ENCODE results near the gene DNAJB1.

The DNAJB1 gene

DNA sequence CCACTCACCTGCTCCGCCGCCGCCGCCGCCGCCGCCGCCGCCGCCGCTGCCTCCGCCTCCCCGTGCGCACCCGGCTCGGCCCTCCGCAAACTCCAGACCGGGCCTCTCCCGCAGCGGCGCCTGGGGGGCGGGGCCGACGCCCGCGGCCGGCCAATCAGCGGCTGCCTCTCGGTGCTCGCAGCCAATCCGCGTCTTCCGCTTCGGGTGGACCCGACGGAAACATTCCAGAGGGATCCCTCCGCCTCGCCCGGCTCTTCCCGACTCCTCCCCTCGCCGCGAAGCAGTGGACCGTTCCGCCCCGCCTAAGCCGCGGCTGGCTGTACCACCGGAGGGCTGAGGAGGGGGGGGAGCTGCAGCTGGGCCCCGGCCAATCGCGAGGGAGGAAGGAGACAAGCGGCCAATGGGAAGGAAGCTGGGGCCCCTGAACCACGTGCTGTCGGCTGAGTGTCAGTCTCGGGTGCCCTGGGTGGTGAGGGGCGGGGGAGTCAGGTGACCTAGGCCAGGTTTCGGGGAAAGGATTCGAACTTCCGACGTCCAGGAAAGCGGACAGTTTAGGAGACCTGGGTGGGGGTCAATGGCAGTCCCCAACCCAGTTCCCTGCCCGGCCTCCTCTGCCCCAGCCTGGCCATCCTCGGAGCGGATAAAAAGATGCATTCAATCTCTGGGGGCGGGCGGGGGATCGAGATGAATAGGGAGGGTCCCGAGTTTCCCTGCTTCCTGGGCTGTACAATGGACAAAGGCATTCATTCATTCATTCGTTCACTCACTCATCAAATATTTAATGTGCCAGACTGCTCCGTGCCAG, 22.0 kb downstream of the DNAJB1 start, which contains the start of gene GIPC1:
Gene GIPC1 (minus strand): TSS at position 99 of the 805 bp plus-strand sequence. CDS start 13,151 bp downstream, outside the sequence.
- DNase-seq (ENCODE audit: low spot score): peak; percentile 83

DNA sequence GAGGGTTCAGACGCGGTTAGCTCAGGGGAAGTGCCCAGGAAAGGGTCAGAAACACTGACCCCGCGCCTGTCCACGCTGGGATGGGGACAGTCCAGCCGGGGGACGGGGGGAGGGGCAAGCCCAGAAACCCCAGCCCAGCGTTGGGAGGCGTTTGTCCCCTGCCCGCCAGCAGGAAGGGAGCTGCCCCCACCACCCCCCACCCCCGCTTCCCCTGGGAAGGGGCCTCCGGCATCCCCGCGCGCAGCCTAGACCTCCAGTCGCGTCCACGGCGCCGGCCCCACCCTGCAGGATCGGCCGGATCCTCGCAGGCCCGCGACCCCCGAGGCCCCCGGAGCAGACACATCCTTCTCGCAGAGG, 22.5 kb downstream of the DNAJB1 start:
- DNase-seq (ENCODE audit: low spot score): no peak

DNA sequence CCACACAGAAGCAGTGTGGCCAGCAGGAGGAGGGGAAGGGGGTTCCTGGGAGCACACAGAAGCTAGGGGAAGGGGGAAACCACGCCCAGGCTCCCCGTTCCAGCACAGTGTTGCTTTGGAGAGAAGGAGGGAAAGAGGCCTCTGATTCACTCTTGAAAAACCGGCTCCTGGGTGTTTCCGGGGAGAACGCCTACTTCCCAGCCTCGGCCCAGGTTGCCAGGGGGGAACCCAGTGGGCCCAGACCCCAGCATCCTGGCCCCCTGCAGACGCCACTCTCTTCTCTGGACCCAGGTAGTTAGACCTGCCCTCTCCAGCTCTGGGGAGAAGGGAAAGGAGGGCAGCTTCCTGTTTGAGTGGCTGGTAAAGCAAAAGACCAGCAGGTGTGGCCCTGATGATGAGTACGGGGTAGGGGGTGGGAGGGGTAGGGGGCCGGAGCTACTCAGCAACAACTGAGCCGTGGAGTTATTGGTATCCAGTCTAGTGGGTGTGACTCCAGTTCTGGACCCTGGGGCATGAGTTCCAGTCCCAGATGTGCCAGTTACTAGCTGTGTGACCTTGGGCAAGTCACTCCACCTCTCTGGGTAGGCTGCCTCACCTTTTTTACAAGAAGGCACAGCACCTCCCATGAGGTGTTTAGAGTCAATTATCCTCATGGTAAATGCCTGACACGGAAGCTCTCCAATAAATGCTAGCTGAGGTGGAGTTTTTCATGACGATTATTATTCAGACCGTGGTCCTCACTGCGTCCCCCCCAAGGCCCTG, 23.1 kb downstream of the DNAJB1 start:
- no peak for DNase-seq (ENCODE audit: low spot score)

DNA sequence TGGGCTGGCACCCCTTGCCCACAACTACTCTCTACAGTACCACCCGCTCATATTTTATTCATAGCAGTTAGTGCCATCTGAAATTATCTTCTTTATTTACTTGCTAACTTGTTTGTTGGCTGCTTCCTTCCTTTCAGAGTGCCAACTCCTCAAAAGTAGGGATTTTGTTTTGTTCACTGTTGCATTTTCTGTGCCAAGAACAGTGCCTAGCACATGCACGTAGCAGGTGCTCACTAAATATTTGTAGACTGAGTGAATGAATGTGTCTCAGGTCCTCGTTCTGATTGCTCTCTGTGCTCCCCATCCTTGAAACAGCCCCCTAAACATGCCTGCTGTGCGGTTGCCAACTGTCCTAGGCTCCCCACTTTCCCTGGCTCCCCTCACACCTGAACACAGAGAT, 23.8 kb downstream of the DNAJB1 start:
- DNase-seq (ENCODE audit: low spot score): no peak

DNA sequence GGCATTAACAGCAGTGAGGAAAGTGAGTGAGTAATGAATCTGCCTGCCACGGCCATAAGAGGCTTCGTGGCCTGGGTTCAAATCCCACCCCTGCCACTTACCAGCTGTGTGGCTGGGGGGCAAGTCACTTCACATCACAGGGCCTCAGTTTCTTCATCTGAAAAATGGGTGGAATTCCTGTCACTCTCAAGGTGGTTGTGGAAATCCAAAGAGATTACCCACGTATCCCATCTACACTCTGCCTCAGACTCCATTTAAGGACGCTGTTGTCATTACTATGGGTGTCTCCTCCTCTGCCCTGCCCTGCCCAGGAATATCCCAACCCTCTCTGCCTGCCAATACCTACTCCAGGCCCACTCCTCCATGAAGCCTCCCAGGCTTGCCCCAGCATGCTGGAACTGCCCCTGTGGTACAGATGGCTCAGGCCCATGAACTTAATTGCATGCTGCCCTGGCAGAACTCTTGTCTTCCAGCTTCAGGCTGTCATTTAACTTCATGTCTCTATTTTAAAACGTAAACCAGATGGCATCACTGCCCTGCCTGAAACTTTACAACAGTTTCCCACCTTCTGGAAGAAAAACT, 25.4 kb downstream of the DNAJB1 start:
- DNase-seq (ENCODE audit: low spot score): no peak

DNA sequence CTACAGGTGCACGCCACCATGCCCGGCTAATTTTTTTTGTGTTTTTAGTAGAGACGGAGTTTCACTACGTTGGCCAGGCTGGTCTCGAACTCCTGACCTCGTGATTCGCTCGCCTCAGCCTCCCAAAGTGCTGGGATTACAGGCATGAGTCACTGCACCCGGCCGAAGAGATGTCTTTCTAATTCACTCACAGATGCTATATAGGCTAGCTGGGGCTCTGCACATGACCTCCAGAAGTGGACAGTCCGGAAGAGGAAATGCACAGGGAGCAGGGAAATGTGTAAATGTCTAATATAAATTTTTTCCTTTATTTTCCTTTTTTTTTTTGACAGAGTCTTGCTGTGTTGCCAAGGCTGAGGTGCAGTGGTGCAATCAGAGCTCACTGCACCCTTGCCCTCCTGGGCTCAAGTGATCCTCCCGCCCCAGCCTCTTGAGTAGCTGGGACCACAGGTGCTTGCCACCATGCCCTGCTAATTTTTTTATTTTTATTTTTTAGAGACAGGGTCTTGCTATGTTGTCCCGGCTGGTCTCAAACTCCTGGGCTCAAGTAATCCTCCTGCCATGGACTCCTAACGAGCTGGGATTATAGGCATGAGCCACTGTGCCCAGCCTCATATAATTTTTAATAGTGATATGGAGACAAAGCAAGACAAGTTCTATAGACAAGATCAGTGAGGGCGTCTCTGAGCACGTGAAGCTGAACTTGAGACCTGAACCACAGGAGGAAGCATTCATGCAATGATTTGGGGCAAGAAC, 30.6 kb downstream of the DNAJB1 start:
- DNase-seq (ENCODE audit: low spot score): no peak

DNA sequence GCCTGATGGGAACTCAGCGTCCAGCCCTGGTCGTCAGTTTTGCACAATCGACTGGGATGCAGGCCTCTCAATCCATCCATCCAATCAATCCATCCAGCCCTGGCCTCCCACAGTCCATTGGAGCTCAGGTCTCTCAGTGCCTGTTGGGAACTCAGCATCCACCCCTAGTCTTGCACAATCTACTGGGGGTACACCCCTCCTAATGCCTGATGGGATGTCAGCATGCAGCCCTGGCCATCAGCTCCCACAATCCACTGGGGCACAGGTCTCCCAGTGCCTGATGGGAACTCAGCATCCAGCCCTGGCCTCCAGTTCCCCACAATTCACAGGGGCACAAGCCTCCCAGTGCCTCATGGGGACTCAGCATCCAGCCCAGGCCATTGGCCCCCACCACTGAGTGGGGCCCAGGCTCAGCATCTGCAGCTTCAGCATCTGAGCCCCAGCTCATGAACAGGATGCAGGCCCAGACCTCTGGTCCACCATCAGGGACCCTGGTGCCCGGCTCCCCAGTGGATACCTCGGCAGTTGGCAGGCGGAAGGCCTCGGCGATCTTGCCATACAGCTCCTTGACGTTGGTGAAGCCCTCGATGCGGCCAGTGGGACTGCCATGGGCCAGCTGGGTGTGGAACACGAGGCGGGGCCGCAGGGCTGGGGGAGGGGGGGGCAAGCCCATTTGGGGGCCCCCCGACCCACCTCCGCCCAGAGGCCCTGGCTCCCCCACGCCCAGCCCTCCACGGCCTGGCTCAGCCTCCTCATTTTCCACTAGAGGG, 35.8 kb downstream of the DNAJB1 start:
- no peak for DNase-seq (ENCODE audit: low spot score)

DNA sequence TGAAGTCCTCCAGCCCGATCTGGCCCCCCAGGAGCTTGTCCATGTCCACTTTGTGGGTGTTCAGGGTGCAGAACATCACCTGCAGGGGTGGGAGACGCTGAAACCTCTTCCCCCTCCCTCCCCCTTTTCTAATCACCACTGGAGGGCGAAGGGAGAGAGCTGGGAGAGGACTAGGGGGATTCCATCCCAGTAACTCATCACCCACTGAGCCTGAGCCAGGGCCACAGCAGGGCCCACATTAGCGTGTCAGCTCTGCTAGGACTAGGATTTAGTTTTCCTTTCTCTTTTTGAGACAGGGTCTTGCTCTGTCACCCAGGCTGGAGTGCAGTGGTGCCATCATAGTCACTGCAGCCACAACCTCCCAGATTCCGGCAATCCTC, 37.5 kb downstream of the DNAJB1 start:
- no peak for DNase-seq (ENCODE audit: low spot score)

DNA sequence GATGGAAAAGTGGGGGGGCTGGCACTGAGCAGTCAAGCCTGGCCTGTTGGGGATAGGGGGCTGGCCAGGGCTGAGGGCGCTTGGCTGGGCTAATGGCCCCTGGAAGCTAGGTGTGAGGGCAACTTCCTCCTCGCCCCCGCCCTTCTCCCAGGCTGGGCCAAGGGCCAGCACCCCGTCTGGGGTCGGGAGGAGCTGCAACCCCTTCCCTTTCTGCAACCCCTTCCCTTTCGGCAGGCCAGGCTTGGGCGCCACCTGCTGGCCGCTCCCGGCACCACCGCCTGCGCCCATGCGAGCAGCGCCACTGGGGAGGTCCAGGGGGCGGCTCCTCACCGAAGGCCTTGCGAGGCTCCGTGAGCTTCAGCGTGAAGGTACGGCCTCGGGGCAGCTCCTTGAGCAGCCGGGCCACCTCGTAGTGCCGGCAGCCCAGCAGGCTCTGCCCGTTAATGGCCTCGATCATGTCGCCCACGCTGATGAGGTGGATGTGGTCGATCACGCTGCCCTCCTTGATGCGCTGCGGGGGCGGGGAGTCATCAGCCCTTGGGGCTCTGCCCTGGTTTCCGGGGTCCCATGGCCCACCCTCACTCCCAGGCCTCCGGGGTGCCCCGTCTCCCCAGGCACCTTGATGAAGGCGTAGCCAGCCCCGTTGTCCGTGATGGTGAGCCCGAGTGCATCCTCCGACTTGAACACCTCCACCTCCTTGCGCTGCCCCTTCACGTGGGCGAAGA, 38.1 kb downstream of the DNAJB1 start:
- peak; percentile 53 for DNase-seq (ENCODE audit: low spot score)

DNA sequence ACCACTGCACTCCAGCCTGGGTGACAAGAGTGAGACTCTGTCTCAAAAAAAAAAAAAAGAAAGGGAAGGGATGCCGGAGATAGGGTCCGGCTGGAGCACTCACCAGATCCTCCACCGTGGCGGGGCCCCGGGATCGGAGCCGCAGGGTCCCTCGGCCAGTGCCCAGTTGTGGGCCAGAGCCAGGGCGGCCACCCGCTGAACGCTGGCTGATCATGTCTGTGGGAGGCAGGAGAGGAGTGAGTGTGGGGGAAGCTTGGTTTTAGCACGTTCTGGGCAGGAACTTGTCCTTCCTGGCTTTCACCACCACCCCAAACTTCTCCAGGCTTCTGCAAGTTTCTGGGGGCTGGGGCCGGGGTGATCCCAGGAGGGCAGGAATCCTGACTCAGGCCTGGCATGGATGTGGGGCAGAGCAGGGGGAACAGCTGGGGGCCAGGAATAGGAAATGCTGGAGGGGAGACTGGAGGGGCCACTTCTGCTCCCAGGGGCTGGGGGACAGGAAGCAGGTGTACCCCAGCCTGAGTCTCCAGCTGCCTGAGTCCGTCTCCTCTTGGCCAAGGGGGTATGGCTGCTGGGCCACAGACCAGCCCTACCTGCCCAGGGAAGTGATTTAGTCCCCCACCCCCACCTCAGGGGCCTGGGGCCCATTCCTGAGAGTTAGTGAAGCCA, 38.8 kb downstream of the DNAJB1 start:
- no peak for DNase-seq (ENCODE audit: low spot score)

DNA sequence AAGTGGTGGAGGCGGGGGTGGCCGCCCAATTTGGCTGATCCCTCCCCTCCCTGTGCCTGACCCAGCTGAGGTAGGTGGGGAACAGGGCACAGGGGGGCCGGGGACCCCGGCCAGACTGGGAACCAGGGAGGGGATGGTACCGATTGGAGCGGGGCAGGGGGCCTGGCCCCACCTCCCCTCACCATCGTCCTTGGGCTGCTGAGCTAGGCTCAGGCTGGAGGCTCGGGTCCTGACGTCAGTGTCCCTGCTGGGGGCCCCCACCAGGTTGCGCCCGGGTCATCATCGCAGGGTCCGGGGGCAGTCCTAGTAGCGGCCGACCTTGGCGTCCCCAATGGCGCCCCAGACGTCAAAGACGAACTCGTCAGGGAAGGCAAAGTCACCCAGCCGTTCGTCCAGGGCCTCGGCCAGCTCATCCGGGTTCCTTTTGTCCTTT, 40.1 kb downstream of the DNAJB1 start:
- no peak for DNase-seq (ENCODE audit: low spot score)

DNA sequence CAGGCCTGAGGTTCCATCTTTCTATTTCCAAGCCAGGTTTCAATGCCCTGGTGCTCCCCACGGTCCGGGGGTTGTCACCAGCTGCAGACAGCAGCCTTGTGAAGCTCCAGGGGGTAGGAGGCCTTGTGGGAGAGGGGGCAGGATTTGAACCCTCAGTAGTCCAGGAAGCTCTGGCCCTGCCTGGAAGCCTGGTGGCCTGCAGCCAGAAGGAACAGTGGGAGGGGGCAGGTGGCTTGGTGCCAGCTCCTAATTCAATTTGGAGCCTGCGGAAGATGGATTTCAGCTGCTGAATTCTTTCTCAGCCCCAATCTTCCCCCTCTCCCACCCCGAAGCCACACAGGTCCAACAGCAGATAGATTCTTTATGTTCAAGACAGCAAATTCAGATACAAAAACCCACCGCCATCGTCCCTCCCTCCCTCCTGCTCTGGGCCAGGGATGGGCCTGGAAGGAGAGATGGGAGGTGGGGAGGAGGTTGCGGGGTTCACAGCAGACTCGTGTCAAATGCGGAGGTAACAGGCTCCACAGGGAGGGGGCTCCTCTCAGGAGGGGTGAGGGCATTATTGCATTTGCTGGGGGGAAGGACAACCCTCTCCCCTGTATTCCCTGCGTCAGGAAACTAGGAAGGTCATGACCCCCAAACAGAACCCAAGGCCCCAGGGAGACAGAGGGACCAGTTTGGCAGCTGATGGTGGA, 40.6 kb downstream of the DNAJB1 start:
- DNase-seq (ENCODE audit: low spot score): no peak

DNA sequence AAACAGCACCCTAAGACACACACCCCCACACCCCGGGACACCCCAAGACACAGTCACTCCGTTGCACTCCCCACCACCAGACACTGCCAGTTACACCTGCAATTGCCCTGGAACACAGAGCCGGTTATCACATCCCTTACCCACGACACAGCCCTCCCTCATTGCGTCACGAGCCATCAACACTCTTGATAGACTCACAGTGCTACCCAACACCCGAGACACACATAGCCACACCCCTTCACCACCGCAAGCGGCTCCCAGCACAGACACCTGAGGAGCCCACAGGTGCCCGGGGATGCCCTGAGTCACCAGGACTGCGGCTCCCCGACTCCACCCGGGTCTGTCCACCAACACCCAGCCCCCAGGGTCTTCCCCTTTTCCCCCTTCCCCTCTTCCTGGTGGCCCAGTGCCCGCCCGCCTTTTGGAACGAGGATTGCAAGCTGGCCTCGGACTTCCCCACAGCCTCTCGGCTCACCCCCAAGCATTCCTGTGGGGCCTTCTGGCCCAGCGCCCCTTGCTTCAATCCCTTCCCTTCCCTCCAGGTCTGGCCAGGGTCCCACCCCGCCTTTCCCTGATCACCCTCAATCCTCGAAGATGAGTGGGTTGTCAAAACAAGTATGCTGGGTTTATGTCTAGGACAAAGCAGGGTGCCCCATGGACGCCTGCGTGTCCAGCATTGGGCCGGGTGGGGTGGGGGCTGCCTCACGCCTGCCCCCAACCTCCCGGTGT, 41.4 kb downstream of the DNAJB1 start:
- DNase-seq (ENCODE audit: low spot score): no peak

DNA sequence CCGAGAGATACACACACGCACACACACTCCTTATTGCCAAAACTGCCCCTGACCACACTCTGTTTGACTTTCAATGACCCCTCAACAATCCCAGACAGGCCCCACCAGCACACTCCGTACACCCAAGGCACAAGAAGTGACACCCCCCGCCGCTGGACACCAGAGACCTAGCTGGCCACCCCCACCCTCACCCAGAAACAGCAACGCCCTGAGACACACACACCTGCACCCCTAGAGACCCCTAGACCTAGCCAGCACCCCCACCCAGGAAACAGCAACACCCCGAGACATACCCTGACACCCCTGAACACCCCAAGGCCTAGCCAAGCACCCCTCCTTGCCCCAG, 41.9 kb downstream of the DNAJB1 start:
- no peak for DNase-seq (ENCODE audit: low spot score)

DNA sequence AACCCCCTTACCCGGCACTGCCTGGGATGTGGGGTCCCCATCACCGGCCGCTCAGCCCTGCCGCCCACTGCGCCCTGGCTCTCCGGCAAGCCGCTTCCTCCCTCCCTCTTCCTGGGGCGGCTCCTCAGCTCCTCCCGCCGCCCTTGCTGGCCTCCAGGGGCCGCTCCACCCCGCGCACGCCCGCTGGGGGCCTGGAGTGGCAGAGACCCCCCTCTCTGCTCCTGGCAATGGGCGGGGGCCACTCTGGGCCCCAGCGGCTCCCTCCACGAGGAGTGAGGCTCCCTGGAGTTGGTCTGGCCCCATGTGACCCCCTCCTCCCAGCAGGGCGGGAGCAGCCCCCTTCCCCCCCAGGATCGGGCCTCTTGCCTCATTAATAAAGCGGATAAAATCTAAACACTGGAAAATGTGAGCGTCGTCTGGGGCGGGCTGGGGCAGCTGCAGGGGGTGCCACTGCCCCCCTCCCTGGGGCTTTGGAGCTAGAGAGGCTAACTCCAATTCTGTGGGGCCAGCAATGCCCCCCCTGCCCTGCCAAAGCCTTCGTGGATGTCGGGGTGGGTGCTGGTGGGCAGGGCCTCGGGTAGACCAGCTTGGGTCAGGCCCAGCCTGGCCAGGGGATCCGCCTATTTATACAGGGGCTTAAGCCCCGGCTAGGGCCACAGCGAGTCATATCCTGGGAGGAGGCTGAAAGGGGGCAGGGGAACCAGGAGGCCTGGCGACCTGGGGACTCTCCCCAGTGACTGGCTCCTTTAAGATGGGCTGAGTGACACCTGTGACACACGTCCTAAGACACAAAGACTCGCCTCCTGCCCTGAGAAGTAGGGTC, 42.7 kb downstream of the DNAJB1 start, which contains the start of gene PTGER1:
Gene PTGER1 (minus strand): TSS at position 104 of the 823 bp plus-strand sequence. CDS start 1,034 bp downstream, outside the sequence.
- no peak for DNase-seq (ENCODE audit: low spot score)

DNA sequence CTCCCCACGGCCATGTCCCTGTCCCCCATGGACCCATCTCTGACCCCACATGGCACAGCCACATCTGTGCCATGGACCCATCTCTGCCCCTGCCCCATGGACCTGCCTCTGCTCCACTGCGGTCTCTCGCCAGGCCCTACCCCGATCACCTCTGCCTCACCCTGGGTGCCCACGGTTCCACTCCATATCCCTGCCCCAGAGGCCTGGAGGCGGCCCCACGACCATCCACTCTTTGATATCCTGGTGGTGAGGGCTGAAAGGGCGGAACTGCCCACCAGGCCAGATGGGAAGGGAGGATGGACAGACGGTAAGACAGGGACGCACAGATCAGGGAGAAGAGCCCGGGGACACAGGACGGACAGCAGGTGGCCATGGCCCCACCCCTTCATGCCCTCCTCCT, 43.4 kb downstream of the DNAJB1 start:
- DNase-seq (ENCODE audit: low spot score): no peak

DNA sequence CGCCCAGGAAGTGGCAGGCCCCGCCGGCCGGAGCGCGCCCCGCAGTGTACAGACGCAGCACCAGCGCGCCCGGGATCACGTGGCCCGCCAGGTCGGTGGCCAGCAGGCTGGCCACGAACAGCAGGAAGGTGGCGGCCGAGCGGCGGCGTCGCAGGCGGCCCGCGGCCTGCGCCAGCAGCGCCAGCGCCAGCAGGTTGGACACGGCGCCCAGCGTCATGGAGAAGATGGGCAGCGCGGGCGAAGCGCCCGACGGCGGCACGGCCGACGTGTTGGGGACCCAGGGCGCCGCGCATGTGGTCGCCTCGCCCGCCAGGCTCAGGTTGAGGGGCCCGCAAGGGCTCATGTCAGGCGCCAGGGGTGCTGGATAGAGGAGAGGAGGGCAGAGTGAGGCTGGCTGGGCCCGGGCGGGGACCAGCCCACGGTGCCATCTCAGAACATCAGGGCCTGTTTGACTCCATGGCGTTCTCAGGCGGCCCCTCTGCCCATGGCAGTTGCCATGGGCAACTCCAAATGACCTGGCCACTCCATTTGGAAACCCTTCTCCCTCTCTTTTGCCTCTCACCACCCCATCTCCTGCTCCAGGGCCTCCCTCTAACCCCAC, 44.1 kb downstream of the DNAJB1 start:
- DNase-seq (ENCODE audit: low spot score): no peak
